ENCODE measurements around the gene CHSY1. TPM values are rescaled to one million over a fixed set of nuclear protein-coding genes. Genes with fewer than 3 reads are reported as not detected.
A peak's percentile ranks its signal among the peaks of the same experiment; 100 is the strongest.

CHSY1 gene
- total RNA-seq, 4 donors from 2014 or later, result 23.7 to 32.8 (median 29.9) TPM

GRCh38 chr15:101255615-101256241 is 3.9 kb upstream of the CHSY1 start:
- TF ChIP-seq CTCF (IDR thresholded peaks at IDR 0.05) (no peak), POLR2A (IDR thresholded peaks at IDR 0.05) (no peak)
- no peak overlapping the region for H3K4me3 ChIP-seq (ENCODE audit: low read depth, poor library complexity, severe bottlenecking)
- intact Hi-C loops (cut with DNase I; ENCODE audit: low total_unique reads), result loop anchor here (5.0 kb wide), 1 partner anchor 168 kb away; no protein-coding TSS in a partner anchor
- DNase-seq (ENCODE audit: low spot score in 2 of 2), result peak in 1 of 2 donors; percentile 61
- 50 to 56% methylated on average over 8 of the region's 8 CpGs for WGBS, 2 donors

GRCh38 chr15:101255051-101255395 is 3.2 kb upstream of the CHSY1 start:
- intact Hi-C loops (cut with DNase I; ENCODE audit: low total_unique reads), result loop anchor here (5.0 kb wide), 1 partner anchor 168 kb away; no protein-coding TSS in a partner anchor
- 71% methylated on average over 5 of the region's 5 CpGs for WGBS, 2 donors
- TF ChIP-seq POLR2A (IDR thresholded peaks at IDR 0.05), result no peak
- no peak for TF ChIP-seq CTCF (IDR thresholded peaks at IDR 0.05)
- peak in 1 of 2 donors; percentile 53 for DNase-seq (ENCODE audit: low spot score in 2 of 2)
- H3K4me3 ChIP-seq (ENCODE audit: low read depth, poor library complexity, severe bottlenecking), result no peak overlapping the region

- TF ChIP-seq CTCF (IDR thresholded peaks at IDR 0.05), result no peak
- TF ChIP-seq POLR2A (IDR thresholded peaks at IDR 0.05), result no peak
- 83 to 86% methylated on average over 11 of the region's 11 CpGs for WGBS, 2 donors
These were observed 2.6 kb upstream of the CHSY1 start for GRCh38 chr15:101254157-101255050.

DNA sequence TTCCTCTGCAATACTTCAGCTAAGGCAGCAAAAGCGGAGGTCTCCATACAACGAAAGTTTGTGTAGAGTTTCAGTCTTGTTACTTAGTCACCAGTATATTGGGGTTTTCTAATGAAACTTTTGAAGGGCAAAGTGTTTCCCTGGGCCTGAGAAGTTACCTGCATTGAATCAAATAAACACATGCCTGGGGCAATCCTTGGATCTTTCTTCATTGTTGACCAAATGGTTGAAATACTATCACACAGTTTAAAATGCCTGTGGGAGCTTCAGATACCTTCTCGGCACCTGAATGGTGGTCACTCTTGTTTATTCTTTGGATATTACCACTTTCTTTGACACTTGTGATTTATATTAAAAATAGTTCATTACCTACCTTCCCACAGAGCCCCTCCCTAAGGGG is 988 bp upstream of the CHSY1 start:
- TF ChIP-seq CTCF (IDR thresholded peaks at IDR 0.05), result no peak
- TF ChIP-seq POLR2A (IDR thresholded peaks at IDR 0.05), result no peak
- no peak overlapping the region for H3K4me3 ChIP-seq (ENCODE audit: low read depth, poor library complexity, severe bottlenecking)
- DNase-seq (ENCODE audit: low spot score in 2 of 2), result no peak
- WGBS, 2 donors, result 32 to 42% methylated on average over 3 of the region's 3 CpGs
- intact Hi-C loops (cut with DNase I; ENCODE audit: low total_unique reads), result loop anchor here (5.0 kb wide), 1 partner anchor 236 kb away; no protein-coding TSS in a partner anchor

More at GRCh38 chr15:101254157-101255050, 2.6 kb upstream of the CHSY1 start:
- intact Hi-C loops (cut with DNase I; ENCODE audit: low total_unique reads), result loop anchor here (5.0 kb wide), 2 partner anchors 167 to 237 kb away; no protein-coding TSS in a partner anchor
- H3K4me3 ChIP-seq (ENCODE audit: low read depth, poor library complexity, severe bottlenecking), result no peak overlapping the region
- peak in 1 of 2 donors; percentile 50 for DNase-seq (ENCODE audit: low spot score in 2 of 2)

GRCh38 chr15:101250873-101251829 is 697 bp downstream of the CHSY1 start:
- peak overlapping the region; percentile 69 for H3K4me3 ChIP-seq (ENCODE audit: low read depth, poor library complexity, severe bottlenecking)
- 0% methylated on average over 31 to 57 of the region's 150 CpGs for whole genome bisulfite sequencing, 2 donors
- intact Hi-C loops (cut with DNase I; ENCODE audit: low total_unique reads), result loop anchor here (5.0 kb wide), 1 partner anchor 234 kb away; no protein-coding TSS in a partner anchor
- TF ChIP-seq POLR2A (IDR thresholded peaks at IDR 0.05) (no peak), CTCF (IDR thresholded peaks at IDR 0.05) (no peak)
- DNase-seq (ENCODE audit: low spot score in 2 of 2), result peak in 1 of 2 donors; percentile 91
